Measurements from ENCODE around the gene HMGCL.

GRCh38 chr1:23867542-23867894 lies 42.3 kb upstream of the HMGCL start:
- TF ChIP-seq CTCF (conservative IDR thresholded peaks at IDR 0.05; ENCODE audit: low read depth, low read length) (no peak), EZH2phosphoT487 (IDR thresholded peaks at IDR 0.05; ENCODE audit: borderline replicate concordance, low read length) (no peak), EZH2 (IDR thresholded peaks at IDR 0.05; ENCODE audit: low read length, unreplicated experiment) (no peak)

All from PC-3 (cell line).